ENCODE measurements around the gene GATA2.

Gene GATA2

DNA sequence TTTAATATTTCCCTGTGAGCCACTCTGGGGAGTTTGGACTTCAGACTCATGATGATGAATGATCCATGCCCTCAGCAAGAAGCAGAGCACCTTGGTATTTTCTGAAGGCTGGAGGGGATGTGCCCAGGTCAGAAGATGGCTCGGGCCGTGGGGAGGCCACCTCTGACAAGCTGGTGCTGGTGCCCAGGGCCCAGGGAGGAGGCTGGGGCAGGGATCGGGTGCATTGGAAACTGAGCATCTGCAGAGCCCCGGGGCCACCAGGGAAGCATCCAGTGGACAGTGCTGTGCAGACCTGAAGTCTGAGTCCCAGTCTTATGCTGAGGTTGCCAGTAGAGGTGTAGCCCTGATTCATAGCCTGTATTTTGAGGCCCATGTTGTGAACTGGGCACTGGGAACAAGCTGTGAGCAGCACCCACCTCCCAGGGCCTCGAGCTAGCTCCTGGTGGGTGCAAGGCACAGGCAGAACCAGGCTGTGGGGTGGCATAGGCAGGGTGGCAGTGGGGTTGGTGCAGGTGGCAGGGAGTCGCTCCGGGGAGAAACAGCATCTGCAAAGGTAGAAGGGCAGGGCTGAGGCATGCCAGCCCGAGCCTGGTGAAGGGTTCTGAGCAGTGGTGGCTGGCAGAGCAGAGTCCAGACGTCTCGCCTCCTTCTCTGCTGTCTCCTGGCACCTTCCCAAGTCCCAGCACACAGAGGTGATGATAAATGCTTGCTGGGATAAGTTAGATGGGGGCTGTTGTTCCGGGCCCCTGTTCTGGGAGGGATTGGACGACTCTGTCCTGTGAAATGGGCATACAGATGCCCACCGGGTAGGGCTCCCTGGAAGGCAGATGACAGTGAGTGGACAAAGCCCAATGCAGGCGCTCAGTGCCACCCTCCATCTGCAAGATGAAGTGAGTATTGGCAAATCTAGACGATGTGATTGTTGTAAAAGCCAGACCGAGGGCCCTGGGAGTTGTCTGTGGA is 36.9 kb downstream of the GATA2 start:
- no peak for DNase-seq

DNA sequence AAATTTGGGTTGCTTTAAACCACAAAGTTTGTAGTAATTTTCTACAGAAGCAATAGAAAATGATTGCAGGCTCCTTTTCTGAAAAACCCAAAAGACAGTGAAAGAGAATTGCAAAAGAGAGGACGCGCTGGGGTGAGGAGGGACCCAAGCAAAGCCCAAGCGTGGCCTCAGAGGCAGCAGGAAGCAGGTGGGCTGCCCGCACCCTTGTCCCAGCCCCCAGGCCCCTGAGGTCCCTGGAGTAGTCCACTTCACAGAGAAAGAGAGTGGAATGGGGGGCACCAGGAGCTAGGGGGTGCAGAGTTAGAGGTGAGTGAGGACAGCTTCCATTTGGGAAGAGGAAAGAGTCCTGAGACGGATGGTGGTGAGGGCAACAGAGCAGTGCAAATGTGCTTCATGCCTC is 37.9 kb downstream of the GATA2 start:
- no peak for DNase-seq

DNA sequence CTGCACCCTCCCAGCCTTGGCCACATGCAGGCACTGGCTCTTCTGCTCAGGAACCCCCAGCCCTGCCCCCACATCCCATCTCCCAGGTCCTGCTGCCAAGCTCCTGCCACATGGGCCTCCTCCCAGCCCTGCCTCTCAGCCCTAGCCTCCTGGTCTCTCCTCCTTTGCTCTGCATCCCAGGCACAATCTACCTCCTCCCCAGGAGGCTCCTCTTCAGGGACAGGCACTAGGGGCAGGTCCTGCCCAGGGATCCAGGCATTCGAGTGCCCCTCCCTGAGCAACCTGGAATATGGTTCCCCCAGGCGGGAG is 38.7 kb downstream of the GATA2 start:
- no peak for DNase-seq

DNA sequence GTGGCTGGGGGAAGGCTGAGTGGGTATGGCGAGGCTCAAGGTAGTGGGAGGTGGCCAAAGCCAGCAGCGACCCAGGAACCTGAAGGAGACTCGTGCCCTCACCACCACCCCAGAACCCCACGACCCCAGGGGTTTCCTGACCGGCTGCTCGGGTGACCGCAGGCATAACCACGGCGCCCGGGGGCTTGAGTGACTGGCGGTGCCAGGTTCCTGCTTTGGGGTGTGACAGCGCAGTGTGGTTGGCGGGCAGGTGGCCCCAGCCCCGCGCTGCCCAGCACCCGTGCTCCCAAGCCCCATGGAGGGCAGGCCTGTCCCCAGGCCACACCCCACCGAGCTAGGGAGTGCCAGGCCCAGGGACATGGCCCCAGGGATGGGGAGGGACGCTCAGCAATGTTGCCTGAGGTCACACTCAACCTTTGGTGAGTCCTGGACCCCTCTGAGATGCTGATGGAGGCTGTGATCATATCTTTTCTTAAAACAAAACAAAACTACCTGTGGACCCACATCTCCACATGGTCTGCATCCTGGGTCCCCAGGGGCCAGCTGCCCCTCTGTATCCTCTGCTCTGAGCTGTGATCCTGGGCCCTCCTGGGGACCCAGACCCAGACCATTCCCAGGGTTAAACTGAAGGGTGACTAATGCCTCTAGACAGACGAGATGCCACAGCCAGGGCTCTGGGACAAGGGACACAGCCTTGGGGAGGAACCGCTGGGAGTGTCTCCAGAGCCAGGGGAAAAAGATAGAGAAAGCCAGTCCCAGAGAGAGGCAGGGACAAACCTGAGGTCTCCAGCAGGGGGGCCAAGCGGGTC is 39.3 kb downstream of the GATA2 start:
- no peak for DNase-seq

DNA sequence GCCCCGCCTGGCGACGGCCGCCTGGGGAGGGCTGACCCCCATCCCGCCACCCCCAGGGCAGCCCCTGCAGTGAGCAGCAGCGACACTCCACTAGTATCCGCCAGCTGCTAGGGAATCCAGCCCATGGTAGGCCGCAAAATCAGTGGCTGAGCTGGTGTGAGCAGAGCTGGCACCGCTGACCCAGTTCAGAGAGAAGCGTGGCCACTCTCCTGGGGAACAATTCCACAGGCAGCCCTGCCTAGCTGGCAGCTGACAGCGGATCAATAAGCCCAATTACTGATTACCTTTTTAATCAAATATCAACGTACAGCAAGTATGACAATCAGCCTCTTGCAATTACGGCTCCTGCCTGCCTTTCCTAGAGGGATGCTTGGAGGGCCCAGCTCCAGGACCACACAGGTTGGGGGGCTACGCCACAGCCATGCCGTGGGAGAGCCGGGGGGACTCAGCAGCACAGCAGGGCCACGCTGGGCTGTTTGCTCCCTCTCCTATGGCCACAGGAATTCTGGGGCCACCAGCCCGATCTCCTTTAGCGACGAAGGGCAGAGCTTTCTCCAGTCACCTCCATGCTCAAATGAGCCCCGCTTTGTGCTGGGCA is 40.2 kb downstream of the GATA2 start:
- DNase-seq = no peak

DNA sequence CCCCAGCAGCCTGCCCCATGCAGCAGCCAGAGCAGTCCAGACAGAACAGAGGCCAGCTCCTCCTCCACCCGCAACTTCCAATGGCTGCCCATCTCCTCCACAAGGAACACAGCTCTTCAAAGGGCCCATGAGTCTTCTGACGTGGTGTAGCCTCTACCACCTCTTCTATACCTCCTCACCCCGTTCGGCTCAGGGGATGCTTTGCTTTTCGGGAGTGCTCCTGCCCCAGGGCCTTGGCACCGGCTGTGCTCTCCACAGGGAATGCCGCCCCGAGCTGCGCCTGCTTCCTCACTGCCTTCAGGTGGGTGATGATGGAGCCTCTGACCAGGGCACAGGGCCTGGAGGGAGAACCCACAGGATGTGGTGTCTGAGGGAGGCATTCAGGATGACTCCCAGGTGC is 40.9 kb downstream of the GATA2 start:
- no peak for DNase-seq

DNA sequence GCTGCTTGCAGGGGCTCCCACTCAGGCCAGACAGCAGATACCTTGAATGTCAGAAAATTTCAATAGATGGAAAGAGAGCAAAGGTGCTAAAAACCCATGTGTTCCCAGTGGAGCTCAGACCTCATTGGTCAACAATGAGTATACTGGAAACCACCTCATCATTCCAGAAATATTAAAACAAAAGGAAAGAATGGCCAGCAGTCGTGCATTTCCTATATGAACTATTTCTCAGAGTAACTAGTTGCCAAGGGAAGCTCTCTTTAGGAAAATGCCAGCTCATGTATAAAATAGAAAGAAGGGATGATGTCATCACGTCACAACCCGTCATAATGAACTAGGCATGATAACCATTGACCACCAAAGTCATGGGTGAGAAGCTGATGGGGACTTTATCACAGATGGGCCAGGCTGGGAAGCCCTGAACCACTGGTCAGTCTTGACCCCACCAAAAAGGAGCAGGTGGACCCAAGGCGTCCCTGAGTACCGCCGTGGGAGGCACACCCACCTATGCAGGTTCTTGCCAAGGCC is 43.8 kb downstream of the GATA2 start:
- DNase-seq = no peak

DNA sequence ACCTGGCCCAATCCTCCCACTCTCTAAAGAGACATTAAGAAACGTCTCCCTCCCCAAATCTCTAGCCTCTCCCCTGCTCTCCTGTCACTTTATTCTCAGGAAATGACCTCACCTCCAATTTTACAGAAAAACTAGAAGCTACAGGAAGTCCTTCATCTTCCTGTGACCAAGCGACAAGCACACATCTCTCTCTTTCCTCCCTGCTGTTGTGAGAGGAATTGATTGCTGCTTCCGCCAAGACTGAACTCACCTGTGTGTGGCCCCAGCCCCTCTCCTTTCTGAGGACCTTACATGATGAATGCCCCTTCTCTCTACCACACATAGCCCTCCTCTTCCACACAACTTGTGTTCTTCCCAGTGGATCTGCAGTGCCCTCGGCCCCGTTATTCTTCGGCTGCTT is 44.5 kb downstream of the GATA2 start:
- no peak for DNase-seq

DNA sequence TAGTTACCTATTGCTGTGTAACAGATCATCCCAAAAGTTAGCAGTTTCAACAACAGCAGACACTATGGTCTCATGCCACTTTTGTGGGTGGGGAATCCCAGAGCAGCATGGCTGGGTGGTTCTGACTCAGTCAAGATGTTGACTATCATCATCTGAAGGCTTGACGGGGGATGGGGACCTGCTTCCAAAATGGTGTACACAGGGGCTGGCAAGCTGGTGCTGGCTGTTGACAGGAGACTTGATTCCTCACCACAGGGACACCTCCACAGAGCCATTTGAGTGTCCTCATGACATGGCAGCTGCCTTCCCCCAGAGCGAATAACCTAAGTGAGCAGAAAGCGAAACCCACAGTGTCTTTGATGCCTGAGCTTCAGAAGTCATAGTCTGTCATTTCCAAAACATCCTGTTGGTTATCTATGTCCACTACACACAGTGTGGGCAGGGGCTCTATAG is 45.4 kb downstream of the GATA2 start:
- no peak for DNase-seq

DNA sequence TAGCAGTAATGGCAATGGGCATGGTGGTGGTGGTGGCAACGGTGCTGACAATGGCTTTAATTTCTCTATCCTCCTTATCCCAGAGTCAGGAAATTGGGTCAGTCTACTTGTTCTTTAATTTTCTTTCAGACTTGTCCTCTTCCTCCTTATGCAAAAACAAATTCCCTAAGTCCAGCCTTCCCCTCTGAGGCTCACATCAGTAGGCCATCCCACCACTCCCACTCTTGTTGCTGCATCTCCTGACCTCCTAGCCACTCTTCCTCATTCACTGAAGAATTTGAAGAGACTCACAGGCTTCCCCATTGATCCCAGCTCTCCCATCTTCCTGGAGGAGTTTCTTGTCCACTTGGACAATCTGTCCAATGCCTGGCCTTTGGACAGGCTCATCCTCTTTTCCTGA is 46.2 kb downstream of the GATA2 start:
- no peak for DNase-seq

DNA sequence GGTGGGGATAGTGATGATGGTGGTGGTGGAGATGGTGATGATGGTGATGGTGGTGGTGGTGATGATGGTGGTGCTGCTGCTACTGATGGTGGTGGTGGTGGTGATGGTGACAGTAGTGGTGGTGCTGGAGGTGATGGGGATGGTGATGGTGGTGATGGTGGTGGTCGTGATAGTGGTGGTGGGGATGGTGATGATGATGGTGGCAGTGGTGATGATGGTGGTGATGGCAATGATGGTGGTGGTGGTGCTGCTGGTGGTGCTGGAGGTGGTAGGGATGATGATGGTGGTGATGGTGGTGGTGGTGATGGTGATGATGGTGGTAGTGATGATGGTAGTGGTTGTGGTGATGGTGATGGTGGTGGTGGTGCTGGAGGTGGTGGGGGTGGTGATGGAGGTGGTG is 47.6 kb downstream of the GATA2 start:
- DNase-seq = no peak

DNA sequence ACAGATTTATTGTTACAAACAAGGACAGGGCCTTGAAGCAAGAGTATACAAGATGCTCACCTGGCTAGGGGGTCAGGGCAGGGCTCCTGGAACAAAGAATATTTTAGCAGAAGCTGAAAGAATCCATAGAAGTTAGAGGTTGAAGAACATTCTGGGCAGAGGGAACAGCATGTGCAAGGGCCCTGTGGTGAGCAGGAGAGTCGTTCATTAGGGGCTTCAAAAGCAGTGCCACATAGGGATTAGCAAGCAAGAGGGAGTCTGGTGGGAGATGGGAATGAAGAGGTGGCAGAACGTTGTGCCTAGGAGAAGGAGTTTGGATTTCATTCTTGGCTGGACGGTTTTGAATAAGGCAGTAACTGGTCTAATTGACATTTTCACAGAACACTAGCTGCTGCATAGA is 49.2 kb downstream of the GATA2 start:
- no peak for DNase-seq

DNA sequence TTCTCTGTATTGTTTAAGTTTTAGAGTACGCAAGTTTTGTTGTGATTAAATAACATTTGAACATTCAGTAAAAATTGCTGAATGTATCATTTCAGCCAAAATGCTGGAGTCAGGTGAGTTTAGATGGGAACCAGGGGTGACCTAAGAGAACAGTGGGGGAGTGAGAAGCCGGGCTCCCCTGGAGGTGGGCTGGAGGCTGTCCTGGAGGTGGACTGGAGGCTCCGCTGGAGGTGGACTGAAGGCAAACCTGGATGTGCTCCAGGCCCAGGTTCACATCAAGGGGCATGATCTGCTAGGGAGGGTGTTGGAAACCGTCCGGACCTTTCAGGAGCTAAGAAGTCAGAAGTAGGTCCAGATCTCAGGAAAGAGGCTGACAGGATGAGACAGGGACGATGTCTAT is 50.1 kb downstream of the GATA2 start:
- DNase-seq = no peak

DNA sequence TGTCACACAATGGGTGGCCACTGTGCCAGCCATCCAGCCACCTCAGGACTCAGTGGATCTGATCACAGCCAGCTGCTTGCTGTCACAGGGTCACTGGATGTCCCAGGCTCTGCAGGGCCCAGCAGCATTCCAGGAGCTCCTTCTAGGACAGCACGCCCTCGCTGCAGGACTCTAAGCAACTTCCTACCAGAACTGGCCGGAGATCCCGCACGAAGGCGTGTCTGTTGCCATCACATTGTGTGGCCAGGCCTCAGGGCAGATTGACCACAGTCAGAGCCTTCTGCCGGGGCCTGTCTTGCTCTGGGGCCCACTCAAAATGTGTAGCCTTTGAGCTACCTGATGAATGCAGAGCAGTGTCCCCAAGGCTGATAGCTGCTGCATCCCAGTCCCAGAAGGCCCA is 50.9 kb downstream of the GATA2 start:
- no peak for DNase-seq

DNA sequence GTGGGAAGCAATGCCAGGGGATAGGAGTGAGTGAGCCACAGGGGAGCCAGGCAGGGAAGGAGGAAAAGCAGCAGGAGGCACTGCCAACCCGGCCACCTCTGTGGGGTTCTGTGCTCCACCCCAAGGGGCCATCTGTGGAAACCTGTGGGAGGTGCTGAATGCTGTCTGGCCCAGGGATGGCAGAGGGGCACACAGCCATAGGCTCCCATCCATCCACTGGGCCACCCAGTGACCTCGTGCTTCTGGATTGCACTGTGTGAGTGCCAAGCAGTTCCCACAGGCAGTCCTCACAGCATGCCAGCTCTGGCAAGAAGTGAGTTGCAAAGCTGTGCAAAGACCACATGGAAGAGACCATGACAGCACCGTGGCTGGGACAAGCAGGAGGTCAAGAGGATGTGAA is 53.8 kb downstream of the GATA2 start:
- no peak for DNase-seq

DNA sequence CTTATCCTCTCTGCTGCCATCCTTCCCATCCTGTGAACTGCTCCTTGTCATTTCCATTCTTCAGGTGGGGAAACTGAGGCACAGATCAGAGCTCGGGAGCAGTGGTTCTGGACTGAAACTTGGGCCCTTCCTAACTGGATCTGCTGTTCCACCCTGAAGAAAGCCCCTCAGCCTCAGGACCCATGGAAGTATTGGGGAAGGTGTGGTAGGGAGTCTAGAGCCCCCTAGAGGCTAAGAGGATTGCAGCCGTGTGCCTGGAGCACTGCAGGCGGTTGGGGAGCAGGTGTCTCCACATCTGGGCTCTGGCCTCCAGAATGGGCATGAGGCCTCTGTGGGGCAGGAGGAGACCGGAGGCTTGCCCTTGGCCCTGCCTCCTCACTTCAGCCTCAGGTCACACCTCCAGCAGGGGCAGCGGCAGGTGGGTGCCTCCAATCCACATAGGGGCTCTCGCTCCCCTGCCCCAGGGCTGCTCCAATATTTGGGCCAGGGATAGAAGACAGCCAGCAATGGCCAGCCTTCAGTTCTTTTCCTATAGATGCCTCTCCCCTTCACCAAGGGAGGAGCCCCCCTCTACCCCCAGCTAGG is 54.4 kb downstream of the GATA2 start:
- DNase-seq = no peak

DNA sequence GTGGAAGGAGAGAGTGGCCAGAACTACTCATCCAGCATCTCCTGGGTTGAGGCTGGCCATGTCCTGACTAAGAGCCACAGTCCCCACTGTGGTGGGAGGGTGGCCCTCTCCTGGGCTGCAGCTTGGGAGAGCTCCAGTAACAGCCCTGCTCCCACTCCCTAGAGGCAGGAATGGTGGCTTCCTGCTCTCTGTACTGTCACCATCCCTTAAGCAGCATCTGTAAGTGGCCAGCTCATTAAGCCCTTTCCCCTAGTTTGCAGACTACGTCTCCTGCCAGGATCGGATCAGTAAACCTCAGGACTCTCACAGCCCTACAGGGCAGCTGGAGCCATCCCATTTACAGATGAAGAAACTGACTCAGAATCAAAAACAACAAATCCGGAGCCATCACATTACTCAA is 56.8 kb downstream of the GATA2 start:
- DNase-seq = no peak

DNA sequence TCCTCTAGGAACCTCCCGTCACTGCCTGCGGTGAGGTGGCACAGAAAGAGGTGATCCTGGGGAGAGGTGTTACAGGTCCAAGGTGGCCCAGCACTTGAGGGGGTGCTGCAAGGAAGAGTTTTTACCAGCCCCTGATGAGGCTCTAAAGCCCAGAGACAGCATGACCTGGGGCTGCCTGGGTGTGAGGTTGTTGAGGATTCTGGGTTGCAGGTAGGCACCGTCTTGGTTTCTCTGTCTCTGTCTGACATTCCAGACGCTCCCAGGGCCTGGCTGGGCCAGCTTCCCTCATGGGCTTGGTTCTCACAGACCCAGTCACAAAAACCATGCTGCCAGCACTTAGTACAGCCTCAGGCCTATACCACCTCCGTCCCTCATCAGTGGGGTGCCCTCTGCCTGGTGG is 57.4 kb downstream of the GATA2 start:
- DNase-seq = no peak

DNA sequence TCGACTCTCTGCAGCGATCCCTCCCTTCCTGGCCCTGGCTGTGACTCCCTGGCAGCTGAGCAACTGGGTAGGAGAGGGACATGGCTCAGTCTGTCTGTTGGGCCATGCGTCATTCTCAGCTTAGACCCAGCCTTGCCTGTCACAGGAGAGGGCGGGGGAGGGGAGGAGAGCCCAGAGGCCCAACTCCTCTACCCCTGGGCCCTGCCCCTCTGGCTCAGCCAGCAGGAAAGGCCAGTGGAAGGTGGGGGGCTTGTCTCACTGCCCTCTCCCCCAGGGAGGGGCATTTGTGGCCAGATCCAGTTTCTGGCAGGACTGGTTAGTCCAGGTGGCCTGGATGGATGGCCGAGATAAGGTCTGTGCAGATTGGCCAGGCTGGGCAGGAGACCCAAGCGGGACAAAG is 57.9 kb downstream of the GATA2 start:
- DNase-seq = no peak

DNA sequence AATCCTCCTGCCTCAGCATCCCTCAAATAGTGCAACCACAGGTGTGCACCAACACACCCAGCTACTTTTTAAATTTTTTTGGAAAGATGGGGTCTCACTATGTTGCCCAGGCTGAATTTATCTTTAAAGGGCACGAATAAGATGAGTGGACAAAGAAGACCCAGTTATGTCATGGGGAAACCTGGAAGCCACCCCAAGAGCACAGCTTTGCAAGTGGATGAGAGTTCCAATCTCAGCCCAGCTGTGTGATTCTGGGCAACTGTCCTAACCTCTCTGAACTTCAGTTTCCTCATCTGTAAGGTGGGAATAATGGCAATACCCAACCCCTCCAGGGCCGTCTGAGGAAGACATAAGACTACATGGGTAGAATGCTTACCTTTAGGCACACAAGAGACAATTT is 58.5 kb downstream of the GATA2 start:
- DNase-seq = no peak

DNA sequence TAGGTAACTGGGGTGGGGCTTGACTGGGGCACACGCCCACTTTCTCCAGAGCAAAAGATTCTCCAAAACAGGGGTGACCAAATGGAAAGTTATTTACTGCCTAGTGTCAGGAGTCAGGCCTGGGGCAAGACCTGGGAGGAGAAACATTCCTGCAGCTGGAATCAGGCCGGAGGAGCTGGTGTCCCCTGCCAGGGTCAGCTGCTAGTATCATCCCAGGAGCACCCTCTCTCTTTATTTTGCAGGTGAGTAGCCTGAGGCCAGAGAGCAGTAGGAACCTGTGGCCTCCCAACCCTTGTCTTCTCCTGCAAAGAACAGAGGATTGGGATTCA is 59.2 kb downstream of the GATA2 start:
- DNase-seq = no peak

DNA sequence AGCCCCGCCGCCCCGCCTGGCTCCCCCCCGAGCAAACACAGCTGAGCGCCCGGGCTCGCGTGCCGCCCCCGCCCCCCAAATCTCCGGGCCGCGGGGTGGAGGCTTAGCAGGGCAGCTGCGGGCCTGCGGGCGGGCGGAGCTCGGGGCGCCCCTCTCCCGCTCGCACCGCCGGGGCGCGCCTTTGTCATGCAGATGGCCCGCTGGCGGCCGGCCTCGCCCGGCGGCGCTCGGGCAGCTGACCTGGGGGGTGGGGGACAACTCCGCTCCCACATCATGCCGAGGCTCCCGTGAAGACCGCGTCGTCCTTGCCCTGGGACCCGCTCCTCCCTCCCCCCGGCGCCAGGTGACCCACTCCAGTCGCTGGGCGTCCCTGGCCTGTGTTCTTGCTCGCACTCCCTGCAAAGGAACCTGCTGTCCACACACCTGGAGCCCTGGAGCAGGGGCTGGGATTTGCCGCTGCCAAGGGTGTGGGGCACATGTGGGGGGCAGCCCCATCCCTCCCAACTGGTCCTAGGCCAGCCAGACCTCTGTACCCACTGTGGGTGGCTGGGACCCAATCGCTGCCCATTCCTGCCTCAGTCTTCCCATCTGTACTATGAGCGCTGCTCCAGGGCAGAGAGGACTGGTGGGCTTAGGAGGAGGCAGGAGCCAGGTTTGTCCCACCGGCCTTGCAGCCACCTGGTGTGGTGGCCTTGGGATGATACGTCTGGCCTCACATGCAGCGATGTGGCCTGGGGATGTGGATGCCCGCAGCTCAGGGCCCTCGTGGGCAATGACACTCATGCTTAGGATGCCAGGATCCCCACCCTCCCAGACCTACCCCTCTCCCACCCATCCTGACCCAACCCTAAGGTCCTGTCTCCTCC is 59.8 kb downstream of the GATA2 start:
- peak; percentile 19 for DNase-seq
